Measurements from ENCODE around the gene ZNF260. TPM values are rescaled to one million over a fixed set of nuclear protein-coding genes. Genes with fewer than 3 reads are reported as not detected.
"Not testable (repeated sequence)": the region's sequence is repeated elsewhere in the genome, so short reads cannot be mapped to it uniquely, and the experiment has no call there.

The ZNF260 gene
- total RNA-seq, 8 experiments from 2014 or later = 7.8 to 38.1 (median 28.4) TPM

DNA sequence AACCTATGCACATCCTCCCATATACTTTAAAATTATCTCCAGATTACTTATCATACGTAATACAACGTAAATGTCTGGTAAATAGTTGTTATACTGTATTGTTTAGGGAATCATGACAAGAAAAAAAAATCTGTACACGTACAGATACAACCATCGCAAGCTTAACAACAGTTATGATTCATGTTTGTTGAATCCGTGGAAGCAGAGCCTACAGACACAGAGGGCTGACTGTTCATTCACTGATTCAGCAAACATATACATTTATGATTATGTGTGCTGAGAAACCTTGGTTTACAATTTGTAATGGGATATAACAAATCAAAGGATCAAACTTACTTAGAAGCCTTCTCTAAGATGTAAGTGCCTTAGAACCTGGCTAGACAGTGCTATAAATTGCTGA, 1.5 kb downstream of the ZNF260 start:
- in situ Hi-C loops (cut with MboI; ENCODE audit: low pct_unique_long_range_greater_than_20kb in 2 of 9, low sequenced_read_pairs in 9 of 9, unreplicated experiment in 9 of 9) = no loop called here
- no peak overlapping the region for H3K27ac ChIP-seq
- peaks cover 4 to 8% of the 10 kb centered on the region in 2 donors for H3K4me1 ChIP-seq (replicated peaks in 1 of 2)
- ATAC-seq (replicated peaks in 6 of 8) = no peak
- H3K4me3 ChIP-seq = peak overlapping the region in 1 of 5 donors; percentile 54
- WGBS, 10 experiments = 62 to 100% (median 92%) methylated on average over 1 to 5 of the region's 5 CpGs; no CpG with 5 or more reads in 1 of the 10 experiments

DNA sequence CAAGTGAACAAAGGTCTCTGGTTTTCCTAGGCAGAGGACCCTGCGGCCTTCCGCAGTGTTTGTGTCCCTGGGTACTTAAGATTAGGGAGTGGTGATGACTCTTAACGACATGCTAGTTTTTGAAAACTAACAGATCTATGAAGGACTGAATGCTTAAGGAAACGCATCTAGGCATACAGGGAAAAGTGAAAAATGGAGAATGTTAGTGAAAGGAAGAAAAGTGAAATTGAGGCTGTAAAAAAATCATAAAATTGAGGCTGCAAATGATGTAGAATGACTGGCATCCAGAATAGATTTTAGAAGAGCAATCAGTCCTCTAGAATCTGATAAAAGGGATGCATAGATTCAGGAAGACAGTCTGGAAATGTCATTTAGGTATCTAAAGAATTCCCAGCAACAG, 3.5 kb downstream of the ZNF260 start:
- in situ Hi-C loops (cut with MboI; ENCODE audit: low pct_unique_long_range_greater_than_20kb in 2 of 9, low sequenced_read_pairs in 9 of 9, unreplicated experiment in 9 of 9) = loop anchor here in 1 of 9 experiments (25.0 kb wide), 1 partner anchor 337 kb away; no protein-coding TSS in a partner anchor
- Histone ChIP-seq H3K4me1 (replicated peaks in 1 of 2) (peaks cover 4 to 8% of the 10 kb centered on the region in 2 donors), H3K4me3 (no peak overlapping the region), H3K27ac (no peak overlapping the region)
- 80 to 100% (median 100%) methylated on average over 1 to 4 of the region's 4 CpGs; no CpG with 5 or more reads in 1 of the 10 experiments for WGBS, 10 experiments
- ATAC-seq (replicated peaks in 6 of 8) = no peak

DNA sequence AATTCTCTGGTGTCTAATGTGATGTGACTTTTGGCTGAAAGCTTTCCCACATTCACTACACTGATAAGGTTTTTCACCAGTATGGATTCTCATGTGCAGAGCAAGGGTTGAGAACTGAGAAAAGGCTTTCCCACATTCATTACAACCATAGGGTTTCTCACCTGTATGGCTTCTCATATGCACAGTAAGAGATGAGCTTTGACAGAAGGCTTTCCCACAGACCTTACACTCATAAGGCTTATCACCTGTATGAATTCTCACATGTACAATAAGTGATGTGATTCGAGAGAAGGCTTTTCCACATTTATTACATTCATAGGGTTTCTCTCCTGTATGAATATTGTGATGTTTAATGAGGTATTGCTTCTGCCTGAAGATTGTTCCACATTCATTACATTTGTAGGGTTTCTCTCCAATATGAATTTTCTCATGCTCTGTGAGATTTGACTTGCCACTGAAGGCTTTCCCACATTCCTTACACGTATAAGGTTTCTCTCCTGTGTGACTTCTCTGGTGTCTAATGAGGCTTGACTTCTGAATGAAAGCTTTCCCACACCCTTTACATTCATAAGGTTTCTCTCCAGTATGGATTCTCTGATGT, 14.0 kb downstream of the ZNF260 start:
- no peak overlapping the region for H3K4me3 ChIP-seq
- in situ Hi-C loops (cut with MboI; ENCODE audit: low pct_unique_long_range_greater_than_20kb in 2 of 9, low sequenced_read_pairs in 9 of 9, unreplicated experiment in 9 of 9) = loop anchor here in 1 of 9 experiments (25.0 kb wide), 1 partner anchor 327 kb away; no protein-coding TSS in a partner anchor
- no peak for ATAC-seq (replicated peaks in 6 of 8)
- no peak overlapping the region for H3K27ac ChIP-seq
- no peaks in the 10 kb centered on the region for H3K4me1 ChIP-seq (replicated peaks in 1 of 2)
- WGBS, 10 experiments = 67 to 100% (median 91%) methylated on average over 1 to 2 of the region's 2 CpGs; no CpG with 5 or more reads in 2 of the 10 experiments

DNA sequence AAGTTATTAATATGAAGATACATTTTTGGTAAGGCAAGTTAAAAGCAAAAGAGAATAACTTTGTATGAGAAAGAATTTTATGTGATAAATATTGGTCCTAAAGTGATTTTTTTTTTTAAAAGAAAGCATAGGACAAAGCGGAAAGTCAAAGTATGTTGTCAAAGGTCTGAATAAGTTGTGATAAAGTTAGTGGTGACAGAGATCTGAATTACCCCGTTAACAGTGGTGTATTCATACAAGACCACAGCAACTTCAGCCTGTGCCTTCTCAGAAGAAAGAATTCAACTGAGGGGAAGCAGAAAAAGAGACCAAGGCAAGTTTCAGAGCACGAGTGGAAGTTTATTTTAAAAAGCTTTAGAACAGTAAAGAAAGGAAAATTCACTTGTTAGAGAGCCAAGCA, 19.7 kb downstream of the ZNF260 start:
- H3K27ac ChIP-seq = no peak overlapping the region
- WGBS, 10 experiments = 75 to 100% (median 91%) methylated on average over 2 to 3 of the region's 3 CpGs
- ATAC-seq (replicated peaks in 6 of 8) = no peak
- no peaks in the 10 kb centered on the region for H3K4me1 ChIP-seq (replicated peaks in 1 of 2)
- in situ Hi-C loops (cut with MboI; ENCODE audit: low pct_unique_long_range_greater_than_20kb in 2 of 9, low sequenced_read_pairs in 9 of 9, unreplicated experiment in 9 of 9) = loop anchor here in 1 of 9 experiments (25.0 kb wide), 1 partner anchor 321 kb away; no protein-coding TSS in a partner anchor
- H3K4me3 ChIP-seq = no peak overlapping the region

DNA sequence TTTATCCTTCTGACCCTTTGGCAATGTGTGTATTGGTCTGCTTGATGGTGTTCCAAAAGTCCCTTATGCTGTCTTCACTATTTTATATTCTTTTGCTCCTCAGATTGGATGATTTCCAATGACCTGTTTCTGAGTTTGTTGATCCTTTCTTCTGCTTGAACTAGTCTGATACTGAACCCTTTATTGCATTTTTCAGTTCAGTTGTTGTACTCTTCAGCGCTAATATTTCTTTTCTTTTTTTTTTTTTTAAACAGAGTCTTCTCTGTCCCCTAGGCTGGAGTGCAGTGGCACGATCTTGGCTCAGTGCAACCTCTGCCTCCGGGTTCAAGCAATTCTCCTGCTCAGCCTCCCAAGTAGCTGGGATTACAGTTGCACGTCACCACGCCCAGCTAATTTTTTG, 26.1 kb downstream of the ZNF260 start:
- in situ Hi-C loops (cut with MboI; ENCODE audit: low pct_unique_long_range_greater_than_20kb in 2 of 9, low sequenced_read_pairs in 9 of 9, unreplicated experiment in 9 of 9) = loop anchor here in 1 of 9 experiments (25.0 kb wide), 1 partner anchor 315 kb away; no protein-coding TSS in a partner anchor
- ATAC-seq (replicated peaks in 6 of 8) = no peak
- Histone ChIP-seq H3K4me3 (no peak overlapping the region), H3K27ac (no peak overlapping the region), H3K4me1 (replicated peaks in 1 of 2) (no peaks in the 10 kb centered on the region)
- WGBS, 10 experiments = 40 to 100% (median 78%) methylated on average over 1 to 5 of the region's 5 CpGs

DNA sequence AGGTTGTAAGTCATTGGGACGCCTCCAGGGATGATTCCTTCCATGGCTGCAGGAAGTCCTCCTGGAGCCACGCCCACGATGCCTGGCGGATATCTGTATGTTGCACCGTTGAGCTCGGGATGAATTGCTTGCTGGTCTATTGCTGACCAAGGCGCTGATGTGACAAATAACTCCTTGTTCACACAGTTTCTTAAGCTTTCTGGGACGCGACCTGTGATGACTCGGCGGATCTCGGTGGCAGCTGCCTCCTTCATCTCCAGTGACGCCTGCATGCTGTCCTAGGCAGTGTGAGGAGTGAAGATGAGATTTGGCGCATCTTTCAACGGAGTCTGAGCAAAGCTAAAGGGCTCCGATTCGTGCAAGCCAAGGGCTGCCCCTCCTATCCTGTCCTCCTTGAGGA, 31.1 kb downstream of the ZNF260 start:
- Histone ChIP-seq H3K27ac (no peak overlapping the region), H3K4me3 (no peak overlapping the region), H3K4me1 (replicated peaks in 1 of 2) (no peaks in the 10 kb centered on the region)
- 60 to 100% (median 87%) methylated on average over 1 to 11 of the region's 17 CpGs; no CpG with 5 or more reads in 4 of the 10 experiments for WGBS, 10 experiments
- in situ Hi-C loops (cut with MboI; ENCODE audit: low pct_unique_long_range_greater_than_20kb in 2 of 9, low sequenced_read_pairs in 9 of 9, unreplicated experiment in 9 of 9) = no loop called here
- no peak for ATAC-seq (replicated peaks in 6 of 8)

DNA sequence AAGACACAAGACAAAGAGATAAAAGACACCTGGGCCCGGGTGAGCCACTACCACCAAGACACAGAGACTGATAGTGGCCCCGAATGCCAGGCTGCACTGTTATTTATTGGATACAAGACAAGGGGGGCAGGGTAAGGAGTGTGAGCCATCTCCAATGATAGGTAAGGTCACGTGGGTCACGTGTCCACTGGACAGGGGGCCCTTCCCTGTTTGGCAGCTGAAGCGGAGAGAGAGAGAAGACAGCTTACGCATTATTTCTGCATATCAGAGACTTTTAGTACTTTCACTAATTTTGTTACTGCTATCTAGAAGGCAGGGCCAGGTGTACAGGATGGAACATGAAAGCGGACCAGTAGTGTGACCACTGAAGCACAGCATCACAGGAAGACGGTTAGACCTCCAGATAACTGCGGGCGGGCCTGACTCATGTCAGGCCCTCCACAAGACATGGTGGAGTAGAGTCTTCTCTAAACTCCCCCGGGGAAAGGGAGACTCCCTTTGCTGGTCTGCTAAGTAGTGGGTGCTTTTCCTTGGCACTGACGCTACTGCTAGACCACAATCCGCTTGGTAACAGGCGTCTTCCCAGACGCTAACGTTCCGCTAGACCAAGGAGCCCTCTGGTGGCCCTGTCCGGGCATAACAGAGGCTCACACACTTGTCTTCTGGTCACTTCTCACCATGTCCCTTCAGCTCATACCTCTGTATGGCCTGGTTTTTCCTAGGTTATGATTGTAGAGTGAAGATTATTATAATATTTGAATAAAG, 35.2 kb downstream of the ZNF260 start:
- ATAC-seq (replicated peaks in 6 of 8); H3K4me3 ChIP-seq; H3K4me1 ChIP-seq (replicated peaks in 1 of 2); in situ Hi-C loops (cut with MboI; ENCODE audit: low pct_unique_long_range_greater_than_20kb in 2 of 9, low sequenced_read_pairs in 9 of 9, unreplicated experiment in 9 of 9); H3K27ac ChIP-seq: not testable (repeated sequence)
- WGBS, 10 experiments = 30 to 93% (median 72%) methylated on average over 1 to 10 of the region's 18 CpGs; no CpG with 5 or more reads in 2 of the 10 experiments

DNA sequence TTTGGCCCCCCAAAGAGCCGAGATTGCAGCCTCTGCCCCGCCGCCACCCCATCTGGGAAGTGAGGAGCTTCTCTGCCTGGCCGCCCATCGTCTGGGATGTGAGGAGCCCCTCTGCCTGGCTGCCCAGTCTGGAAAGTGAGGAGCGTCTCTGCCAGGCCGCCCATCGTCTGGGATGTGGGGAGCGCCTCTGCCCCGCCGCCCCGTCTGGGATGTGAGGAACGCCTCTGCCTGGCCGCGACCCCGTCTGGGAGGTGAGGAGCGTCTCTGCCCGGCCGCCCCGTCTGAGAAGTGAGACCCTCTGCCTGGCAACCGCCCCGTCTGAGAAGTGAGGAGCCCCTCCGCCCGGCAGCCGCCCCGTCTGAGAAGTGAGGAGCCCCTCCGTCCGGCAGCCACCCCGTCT, 37.2 kb downstream of the ZNF260 start:
- in situ Hi-C loops (cut with MboI; ENCODE audit: low pct_unique_long_range_greater_than_20kb in 2 of 9, low sequenced_read_pairs in 9 of 9, unreplicated experiment in 9 of 9); H3K4me3 ChIP-seq; H3K27ac ChIP-seq; H3K4me1 ChIP-seq (replicated peaks in 1 of 2); ATAC-seq (replicated peaks in 6 of 8): not testable (repeated sequence)
- WGBS, 10 experiments = no CpG with 5 or more reads among the region's 29 CpGs

DNA sequence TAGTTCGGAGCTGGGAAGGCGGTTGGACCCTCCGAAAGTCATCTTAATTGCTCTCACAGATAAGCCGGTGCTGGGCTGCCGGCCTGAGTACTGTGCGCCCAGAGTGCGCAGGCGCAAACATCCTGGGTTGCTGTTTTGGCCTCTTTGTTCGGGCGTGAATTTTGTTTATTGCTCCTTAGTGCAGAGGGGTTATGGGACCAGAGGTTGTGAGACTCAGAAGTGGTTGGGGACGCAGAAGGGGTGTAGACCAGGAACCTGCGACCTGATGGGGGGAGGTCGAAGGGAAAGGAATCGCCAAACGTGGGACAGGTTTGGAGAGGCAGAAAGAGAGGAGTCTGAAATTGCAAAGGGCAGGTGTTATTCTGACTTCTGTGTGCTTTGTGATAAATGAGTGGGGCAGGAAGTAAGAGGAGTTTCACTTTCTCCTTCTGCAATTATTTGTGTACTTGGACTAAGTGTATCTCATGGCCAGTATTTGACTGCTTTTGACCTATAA, 38.1 kb downstream of the ZNF260 start:
- WGBS, 10 experiments = 0 to 36% (median 18%) methylated on average over 1 to 4 of the region's 15 CpGs; no CpG with 5 or more reads in 6 of the 10 experiments
- Histone ChIP-seq H3K4me3 (peak overlapping the region; percentile 83 to 97 (median 89)), H3K27ac (peak overlapping the region; percentile 98 to 100), H3K4me1 (replicated peaks in 1 of 2) (peaks cover 4 to 6% of the 10 kb centered on the region in 2 donors)
- ATAC-seq (replicated peaks in 6 of 8) = peak in 6 of 8 experiments; percentile 87 to 89 (median 88)
- in situ Hi-C loops (cut with MboI; ENCODE audit: low pct_unique_long_range_greater_than_20kb in 2 of 9, low sequenced_read_pairs in 9 of 9, unreplicated experiment in 9 of 9) = no loop called here

DNA sequence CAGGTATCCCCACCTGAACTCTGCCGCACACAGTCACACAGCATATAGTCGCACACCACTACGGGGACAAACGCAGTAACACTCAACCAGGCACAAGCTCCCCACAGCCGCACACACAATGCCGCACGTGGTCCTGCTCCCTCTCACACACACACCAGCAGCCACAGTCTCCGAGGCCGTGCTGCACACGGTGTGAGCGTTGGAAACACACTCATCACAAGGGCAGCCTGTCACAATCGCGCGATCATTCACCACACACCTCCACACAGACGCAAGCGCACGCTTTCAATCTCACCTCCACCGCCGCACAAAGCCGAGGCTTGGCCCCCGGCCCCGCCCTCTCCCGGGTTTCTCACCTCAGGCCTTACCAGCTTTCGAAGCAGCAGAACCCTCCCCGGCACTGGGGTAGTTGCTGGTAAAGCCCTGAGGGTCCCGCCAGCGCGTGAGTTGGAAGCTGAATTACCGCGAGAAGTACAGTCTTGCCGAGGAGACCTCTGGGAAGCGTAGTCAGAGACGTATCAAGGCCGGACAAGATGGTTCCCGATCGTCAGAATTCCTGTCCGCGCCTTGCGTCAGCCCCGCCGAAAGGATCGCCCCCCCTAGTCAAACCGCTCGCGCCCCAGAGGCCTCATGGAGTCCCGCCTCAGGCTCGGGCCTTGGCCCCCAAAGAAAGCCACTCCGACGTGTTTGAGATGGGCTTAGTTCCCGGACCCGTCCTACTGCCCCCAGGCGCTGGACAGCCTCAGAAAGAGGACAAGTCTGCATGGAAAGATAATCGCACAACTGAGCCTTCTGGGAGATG, 38.8 kb downstream of the ZNF260 start, which contains the start of gene ZNF566:
TSS of gene ZNF566 (minus strand) at position 444 of the 802 bp plus-strand sequence. CDS start 13,004 bp downstream, outside the sequence.
- ATAC-seq (replicated peaks in 6 of 8) = peak; percentile 93 to 98 (median 97)
- Histone ChIP-seq H3K27ac (peak within 1 kb of the TSS; percentile 98 to 100), H3K4me3 (peak within 1 kb of the TSS; percentile 83 to 97 (median 89)), H3K4me1 (replicated peaks in 1 of 2) (peaks cover 4 to 6% of the 10 kb centered on the region in 2 donors)
- 0 to 4% (median 0%) methylated on average over 3 to 14 of the region's 53 CpGs; no CpG with 5 or more reads in 5 of the 10 experiments for WGBS, 10 experiments
- in situ Hi-C loops (cut with MboI; ENCODE audit: low pct_unique_long_range_greater_than_20kb in 2 of 9, low sequenced_read_pairs in 9 of 9, unreplicated experiment in 9 of 9) = no loop called here

DNA sequence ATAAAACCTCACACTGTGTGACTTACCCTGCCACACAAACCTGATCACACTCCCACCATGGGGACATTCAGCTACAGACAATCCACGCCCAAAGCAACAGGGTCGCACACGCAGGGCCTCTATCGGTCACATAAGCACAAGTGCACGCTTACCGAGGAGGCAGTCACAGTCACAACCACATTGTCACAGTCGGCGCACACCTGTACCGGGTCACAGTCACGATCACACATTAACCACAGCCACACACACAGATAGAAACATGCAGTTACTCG, 39.3 kb downstream of the ZNF260 start:
- peaks cover 4 to 6% of the 10 kb centered on the region in 2 donors for H3K4me1 ChIP-seq (replicated peaks in 1 of 2)
- H3K4me3 ChIP-seq = peak overlapping the region; percentile 83 to 97 (median 89)
- peak overlapping the region; percentile 98 to 100 for H3K27ac ChIP-seq
- WGBS, 10 experiments = 0% methylated on average over 1 to 11 of the region's 11 CpGs; no CpG with 5 or more reads in 4 of the 10 experiments
- in situ Hi-C loops (cut with MboI; ENCODE audit: low pct_unique_long_range_greater_than_20kb in 2 of 9, low sequenced_read_pairs in 9 of 9, unreplicated experiment in 9 of 9) = no loop called here
- ATAC-seq (replicated peaks in 6 of 8) = peak in 7 of 8 experiments; percentile 1 to 16 (median 5)

DNA sequence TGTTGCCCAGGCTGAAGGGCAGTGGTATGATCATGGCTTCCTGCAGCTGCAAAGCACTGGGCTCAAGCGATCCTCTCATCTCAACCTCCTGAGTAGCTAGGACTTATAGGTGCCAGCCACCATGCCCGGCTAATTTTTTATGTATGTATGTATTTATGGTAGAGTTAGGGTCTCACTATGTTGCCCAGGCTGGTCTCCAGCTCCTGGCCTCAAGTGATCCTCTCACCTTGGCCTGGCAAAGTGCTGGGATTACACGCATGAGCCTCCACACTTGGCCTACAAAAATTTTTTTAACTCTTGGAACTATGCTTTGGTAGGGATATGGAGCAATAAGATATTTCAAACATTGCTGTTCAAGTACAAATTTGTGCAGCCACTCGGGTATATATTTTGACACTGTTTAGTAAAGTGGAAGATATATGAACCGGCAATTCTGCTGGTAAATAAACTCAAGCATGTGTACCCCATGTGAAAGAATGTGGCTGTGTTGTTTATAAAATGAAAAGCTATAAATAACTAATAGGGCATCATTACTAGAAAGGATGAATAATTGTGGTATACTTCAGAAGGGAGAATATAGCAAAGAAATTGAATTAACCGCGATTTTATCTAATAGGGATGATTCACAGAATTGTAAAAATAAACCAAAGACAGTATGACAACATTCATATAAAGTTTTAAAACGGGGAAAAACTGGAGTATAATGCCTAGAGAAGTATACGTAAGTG, 39.8 kb downstream of the ZNF260 start:
- H3K27ac ChIP-seq = no peak overlapping the region

More for the DNA sequence above, 39.8 kb downstream of the ZNF260 start:
- WGBS, 10 experiments = 21 to 71% (median 45%) methylated on average over 4 to 8 of the region's 9 CpGs
- H3K4me1 ChIP-seq (replicated peaks in 1 of 2) = peaks cover 4 to 6% of the 10 kb centered on the region in 2 donors
- H3K4me3 ChIP-seq = peak overlapping the region; percentile 83 to 97 (median 89)
- no peak for ATAC-seq (replicated peaks in 6 of 8)
- in situ Hi-C loops (cut with MboI; ENCODE audit: low pct_unique_long_range_greater_than_20kb in 2 of 9, low sequenced_read_pairs in 9 of 9, unreplicated experiment in 9 of 9) = no loop called here
